Measurements from ENCODE around the gene FANCD2OS. TPM values are rescaled to one million over a fixed set of nuclear protein-coding genes. Genes with fewer than 3 reads are reported as not detected.
"Not testable (repeated sequence)": the region's sequence is repeated elsewhere in the genome, so short reads cannot be mapped to it uniquely, and the experiment has no call there.

FANCD2OS gene
- total RNA-seq, 1 donor from 2014 or later = not detected

DNA sequence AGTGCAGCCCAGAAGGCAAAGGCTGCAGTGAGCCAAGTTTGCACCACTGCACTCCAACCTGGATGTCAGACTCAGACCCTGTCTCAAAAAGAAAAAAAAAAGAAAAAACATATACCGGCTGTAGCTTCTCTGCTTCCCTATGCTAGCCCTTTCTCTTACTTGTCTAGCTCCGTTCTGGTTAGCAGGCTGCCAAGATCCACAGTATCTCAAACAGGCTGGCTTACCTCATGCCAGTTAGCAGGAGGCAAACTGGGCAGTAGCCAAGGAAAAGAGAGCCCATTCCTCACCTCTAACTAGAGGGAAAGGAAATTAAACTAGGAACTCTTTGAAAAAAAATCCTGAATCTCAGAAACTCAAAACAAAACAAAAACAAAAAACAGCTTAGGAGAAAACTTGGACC lies 16.7 kb downstream of the FANCD2OS start:
- not testable (repeated sequence) for DNase-seq

DNA sequence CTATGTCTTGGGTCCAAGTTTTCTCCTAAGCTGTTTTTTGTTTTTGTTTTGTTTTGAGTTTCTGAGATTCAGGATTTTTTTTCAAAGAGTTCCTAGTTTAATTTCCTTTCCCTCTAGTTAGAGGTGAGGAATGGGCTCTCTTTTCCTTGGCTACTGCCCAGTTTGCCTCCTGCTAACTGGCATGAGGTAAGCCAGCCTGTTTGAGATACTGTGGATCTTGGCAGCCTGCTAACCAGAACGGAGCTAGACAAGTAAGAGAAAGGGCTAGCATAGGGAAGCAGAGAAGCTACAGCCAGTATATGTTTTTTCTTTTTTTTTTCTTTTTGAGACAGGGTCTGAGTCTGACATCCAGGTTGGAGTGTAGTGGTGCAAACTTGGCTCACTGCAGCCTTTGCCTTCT lies 17.3 kb downstream of the FANCD2OS start:
- DNase-seq = not testable (repeated sequence)

DNA sequence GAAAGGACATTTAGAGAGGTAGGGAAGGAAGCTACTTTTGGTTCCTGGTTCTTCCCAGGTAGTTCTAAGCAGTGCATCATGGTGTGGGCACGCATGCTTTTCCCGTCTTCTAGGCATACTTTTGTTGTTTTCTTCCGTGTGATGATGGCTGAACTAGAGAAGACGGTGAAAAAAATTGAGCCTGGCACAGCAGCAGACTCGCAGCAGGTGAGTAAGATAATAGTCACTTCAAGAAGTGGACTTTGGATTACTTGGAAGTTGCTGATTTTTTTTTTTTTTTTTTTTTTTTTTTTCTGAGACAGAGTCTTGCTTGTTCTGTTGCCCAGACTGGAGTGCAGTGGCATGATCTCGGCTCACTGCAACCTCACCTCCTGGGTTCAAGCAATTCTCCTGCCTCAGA lies 17.9 kb downstream of the FANCD2OS start:
- no peak for DNase-seq

- no peak for DNase-seq
Measured at GRCh38 chr3:10088256-10088655, 19.8 kb downstream of the FANCD2OS start.

DNA sequence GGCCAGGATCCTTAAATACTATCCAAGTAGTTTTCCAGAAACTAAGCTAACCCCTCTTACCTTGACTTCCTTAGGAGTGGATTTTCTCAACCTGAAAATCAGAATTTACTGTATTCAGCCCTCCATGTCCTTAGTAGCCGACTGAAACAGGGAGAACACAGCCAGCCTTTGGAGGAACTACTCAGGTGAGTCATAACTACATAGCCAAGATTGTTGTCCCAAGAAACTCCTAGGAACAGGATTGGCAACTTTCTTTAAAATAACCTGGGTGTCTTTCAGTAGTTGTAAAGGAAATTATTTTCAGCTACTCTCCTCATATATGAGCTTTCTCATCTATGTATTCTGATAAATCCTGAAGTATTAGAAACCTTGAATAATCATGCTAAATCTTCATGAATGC lies 22.3 kb downstream of the FANCD2OS start:
- no peak for DNase-seq

DNA sequence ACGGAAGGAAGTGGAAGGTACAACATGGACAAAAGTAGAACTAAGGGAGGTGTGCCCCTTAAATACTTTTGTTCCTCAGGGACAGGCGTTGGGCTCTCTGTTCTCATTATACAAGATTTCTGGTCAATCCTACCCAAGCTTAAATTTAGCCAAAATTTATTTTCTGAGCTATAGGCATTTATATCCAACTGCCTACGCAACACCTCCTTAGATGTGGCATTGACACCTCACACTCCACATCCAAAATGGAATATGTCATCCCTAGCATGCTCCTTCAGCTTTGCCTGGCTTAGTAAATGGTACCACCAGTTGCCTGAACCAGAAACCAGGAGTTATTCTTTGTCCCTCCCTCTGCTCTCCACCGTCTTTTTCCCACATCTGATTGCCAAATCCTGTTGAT lies 26.2 kb downstream of the FANCD2OS start:
- DNase-seq = no peak

DNA sequence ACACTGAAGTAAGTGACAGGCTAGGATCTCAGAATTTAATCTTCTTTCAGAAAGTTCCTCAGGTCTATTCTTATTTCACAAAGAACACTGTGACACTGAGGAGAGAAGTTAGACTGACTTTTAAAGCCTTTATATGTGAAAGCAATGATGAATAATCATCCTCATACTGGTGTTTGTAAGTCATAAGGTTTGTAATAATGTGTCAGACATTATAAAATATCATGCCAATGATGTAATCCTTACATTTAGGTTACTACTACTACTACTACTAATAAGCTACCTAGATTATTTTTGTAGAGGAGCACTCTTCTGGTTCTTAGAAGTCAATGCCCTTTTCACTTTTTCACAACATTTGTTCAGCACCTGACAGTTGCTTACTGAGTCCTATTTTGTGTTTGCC lies 33.4 kb downstream of the FANCD2OS start:
- DNase-seq = no peak

GRCh38 chr3:10070077-10070476 lies 38.0 kb downstream of the FANCD2OS start:
- DNase-seq = not testable (repeated sequence)

- no peak for DNase-seq
Measured at GRCh38 chr3:10055097-10055496, 53.0 kb downstream of the FANCD2OS start.

Other genes starting within 250 kb of the FANCD2OS start
- not detected for gene CIDEC, start 228.0 kb downstream of the FANCD2OS start, total RNA-seq
- 24.0 TPM for gene JAGN1, start 217.6 kb downstream of the FANCD2OS start, total RNA-seq
- gene IL17RE, start 205.4 kb downstream of the FANCD2OS start, total RNA-seq = 4.8 TPM
- gene IL17RC, start 191.2 kb downstream of the FANCD2OS start, total RNA-seq = 24.4 TPM
- 33.2 TPM for gene CRELD1, start 174.4 kb downstream of the FANCD2OS start, total RNA-seq
- 1.4 TPM for gene PRRT3, start 155.8 kb downstream of the FANCD2OS start, total RNA-seq
- 28.5 TPM for gene EMC3, start 121.4 kb downstream of the FANCD2OS start, total RNA-seq
- gene FANCD2, start 81.8 kb downstream of the FANCD2OS start, total RNA-seq = 12.7 TPM
- 107 TPM for gene BRK1, start 7.4 kb upstream of the FANCD2OS start, total RNA-seq
- gene VHL, start 33.5 kb upstream of the FANCD2OS start, total RNA-seq = 44.9 TPM
- 6.3 TPM for gene IRAK2, start 56.7 kb upstream of the FANCD2OS start, total RNA-seq
- gene TATDN2, start 140.2 kb upstream of the FANCD2OS start, total RNA-seq = 15.5 TPM
- not detected for gene GHRL, start 184.7 kb upstream of the FANCD2OS start, total RNA-seq
- gene SEC13, start 212.9 kb upstream of the FANCD2OS start, total RNA-seq = 117 TPM

Measured in tongue (tissue), 2 donors.